Measurements from ENCODE around the gene ETS1. TPM values are rescaled to one million over a fixed set of nuclear protein-coding genes. Genes with fewer than 3 reads are reported as not detected.

The ETS1 gene
- total RNA-seq, 2 experiments from 2014 or later = 579 to 590 TPM

GRCh38 chr11:128432926-128433325 is 154.4 kb downstream of the ETS1 start:
- H3K4me1 Mint-ChIP-seq (ENCODE audit: low read depth) = peaks cover 47% of the 10 kb centered on the region
- Histone ChIP-seq H3K27me3 (ENCODE audit: control insufficient read depth in 1 of 2, insufficient read depth in 2 of 2, low read length in 2 of 2) (no peaks in the 10 kb centered on the region), H3K9me3 (ENCODE audit: control insufficient read depth in 1 of 2, insufficient read depth in 1 of 2, low read length in 2 of 2) (no peaks in the 10 kb centered on the region), H3K4me1 (ENCODE audit: insufficient read depth, low read length) (peaks cover 7% of the 10 kb centered on the region), H3K27ac (ENCODE audit: low read depth in 1 of 2, low read length in 2 of 2) (no peak overlapping the region), H3K36me3 (ENCODE audit: insufficient read depth, low read length) (no peaks in the 10 kb centered on the region), H3K4me3 (ENCODE audit: low read length) (no peak overlapping the region)
- H3K9me3 Mint-ChIP-seq = no peaks in the 10 kb centered on the region
- intact Hi-C loops (cut with DNase I, micrococcal nuclease) = no loop called here
- TF ChIP-seq, protein P1, sequence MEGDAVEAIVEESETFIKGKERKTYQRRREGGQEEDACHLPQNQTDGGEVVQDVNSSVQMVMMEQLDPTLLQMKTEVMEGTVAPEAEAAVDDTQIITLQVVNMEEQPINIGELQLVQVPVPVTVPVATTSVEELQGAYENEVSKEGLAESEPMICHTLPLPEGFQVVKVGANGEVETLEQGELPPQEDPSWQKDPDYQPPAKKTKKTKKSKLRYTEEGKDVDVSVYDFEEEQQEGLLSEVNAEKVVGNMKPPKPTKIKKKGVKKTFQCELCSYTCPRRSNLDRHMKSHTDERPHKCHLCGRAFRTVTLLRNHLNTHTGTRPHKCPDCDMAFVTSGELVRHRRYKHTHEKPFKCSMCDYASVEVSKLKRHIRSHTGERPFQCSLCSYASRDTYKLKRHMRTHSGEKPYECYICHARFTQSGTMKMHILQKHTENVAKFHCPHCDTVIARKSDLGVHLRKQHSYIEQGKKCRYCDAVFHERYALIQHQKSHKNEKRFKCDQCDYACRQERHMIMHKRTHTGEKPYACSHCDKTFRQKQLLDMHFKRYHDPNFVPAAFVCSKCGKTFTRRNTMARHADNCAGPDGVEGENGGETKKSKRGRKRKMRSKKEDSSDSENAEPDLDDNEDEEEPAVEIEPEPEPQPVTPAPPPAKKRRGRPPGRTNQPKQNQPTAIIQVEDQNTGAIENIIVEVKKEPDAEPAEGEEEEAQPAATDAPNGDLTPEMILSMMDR (IDR thresholded peaks at IDR 0.05) = no peak
- ATAC-seq (ENCODE audit: poor library complexity) (no peak), DNase-seq (no peak)
- no peaks in the 10 kb centered on the region for H3K36me3 Mint-ChIP-seq (ENCODE audit: low read depth)
- H3K27me3 Mint-ChIP-seq = no peaks in the 10 kb centered on the region
- ChIA-PET POLR2A (interaction anchor here (0.8 to 1.2 kb wide), 3 partner anchors 10 to 25 kb away, joined by 3 to 4 read pairs (median 3); no protein-coding TSS in a partner anchor), CTCF (interaction anchor here (1.2 kb wide), 1 partner anchor 9 kb away, joined by 4 read pairs; no protein-coding TSS in a partner anchor)
- no peak overlapping the region for H3K27ac Mint-ChIP-seq
- H3K4me3 Mint-ChIP-seq = no peak overlapping the region

DNA sequence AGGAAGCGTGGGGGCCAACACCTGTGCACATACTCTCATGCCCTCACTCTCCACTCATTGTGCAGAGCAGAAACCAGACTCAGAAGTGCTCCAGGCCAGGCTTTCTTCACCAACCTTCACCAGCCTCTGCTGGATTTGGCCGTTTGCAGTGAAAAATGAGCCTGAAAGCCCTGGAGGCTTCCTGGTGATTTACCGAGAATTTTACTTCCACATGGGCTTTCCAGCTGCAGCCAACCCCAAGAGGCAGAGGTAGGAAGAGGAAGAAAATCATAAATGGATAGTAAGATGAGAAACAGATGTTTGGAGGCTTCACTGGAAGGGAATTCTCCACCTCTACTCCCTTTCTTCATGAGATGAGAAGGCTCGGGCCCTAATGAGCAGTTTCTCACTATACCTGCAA is 155.4 kb downstream of the ETS1 start:
- Mint-ChIP-seq H3K4me3 (no peak overlapping the region), H3K4me1 (ENCODE audit: low read depth) (peaks cover 47% of the 10 kb centered on the region), H3K36me3 (ENCODE audit: low read depth) (no peaks in the 10 kb centered on the region), H3K27ac (no peak overlapping the region), H3K9me3 (no peaks in the 10 kb centered on the region), H3K27me3 (no peaks in the 10 kb centered on the region)
- Histone ChIP-seq H3K36me3 (ENCODE audit: insufficient read depth, low read length) (no peaks in the 10 kb centered on the region), H3K4me1 (ENCODE audit: insufficient read depth, low read length) (peaks cover 7% of the 10 kb centered on the region), H3K27ac (ENCODE audit: low read depth in 1 of 2, low read length in 2 of 2) (no peak overlapping the region), H3K27me3 (ENCODE audit: control insufficient read depth in 1 of 2, insufficient read depth in 2 of 2, low read length in 2 of 2) (no peaks in the 10 kb centered on the region), H3K9me3 (ENCODE audit: control insufficient read depth in 1 of 2, insufficient read depth in 1 of 2, low read length in 2 of 2) (no peaks in the 10 kb centered on the region), H3K4me3 (ENCODE audit: low read length) (no peak overlapping the region)
- ATAC-seq (ENCODE audit: poor library complexity) (no peak), DNase-seq (no peak)
- ChIA-PET POLR2A (interaction anchor here (1.2 kb wide), 1 partner anchor 26 kb away, joined by 4 read pairs; no protein-coding TSS in a partner anchor), CTCF (no interaction called here)
- TF ChIP-seq, protein P1 (IDR thresholded peaks at IDR 0.05) = no peak
- intact Hi-C loops (cut with DNase I, micrococcal nuclease) = no loop called here

- Histone ChIP-seq H3K4me3 (ENCODE audit: low read length) (no peak overlapping the region), H3K4me1 (ENCODE audit: insufficient read depth, low read length) (peaks cover 18% of the 10 kb centered on the region), H3K27ac (ENCODE audit: low read depth in 1 of 2, low read length in 2 of 2) (no peak overlapping the region), H3K36me3 (ENCODE audit: insufficient read depth, low read length) (no peaks in the 10 kb centered on the region), H3K27me3 (ENCODE audit: control insufficient read depth in 1 of 2, insufficient read depth in 2 of 2, low read length in 2 of 2) (no peaks in the 10 kb centered on the region), H3K9me3 (ENCODE audit: control insufficient read depth in 1 of 2, insufficient read depth in 1 of 2, low read length in 2 of 2) (no peaks in the 10 kb centered on the region)
- intact Hi-C loops (cut with DNase I, micrococcal nuclease) = no loop called here
- H3K4me1 Mint-ChIP-seq (ENCODE audit: low read depth) = peaks cover 50% of the 10 kb centered on the region
- TF ChIP-seq, protein P1 (IDR thresholded peaks at IDR 0.05) = no peak
- no peaks in the 10 kb centered on the region for H3K9me3 Mint-ChIP-seq
- no peak for ATAC-seq (ENCODE audit: poor library complexity)
- no peak overlapping the region for H3K27ac Mint-ChIP-seq
- no peaks in the 10 kb centered on the region for H3K27me3 Mint-ChIP-seq
- H3K4me3 Mint-ChIP-seq = no peak overlapping the region
- ChIA-PET CTCF (interaction anchor here (1.0 to 1.5 kb wide), 2 partner anchors 9 to 14 kb away, joined by 3 read pairs; no protein-coding TSS in a partner anchor), POLR2A (interaction anchor here (0.6 to 1.5 kb wide), 4 partner anchors 20 to 107 kb away, joined by 3 read pairs; no protein-coding TSS in a partner anchor)
- DNase-seq = no peak
- H3K36me3 Mint-ChIP-seq (ENCODE audit: low read depth) = no peaks in the 10 kb centered on the region
These were observed 158.4 kb downstream of the ETS1 start for GRCh38 chr11:128428935-128429334.
